IPS DF 4.7 (cell line): ENCODE results near the gene PSMB11.
A peak's percentile ranks its signal among the peaks of the same experiment; 100 is the strongest.
"Not testable (repeated sequence)": the region's sequence is repeated elsewhere in the genome, so short reads cannot be mapped to it uniquely, and the experiment has no call there.

ENCODE experiments used
- DNase-seq: peaks from one replicate; pipeline ENCODE4 v3.0.0-alpha.2; 2013; ENCODE audit warnings: low spot score; ENCODE audit errors: extremely low read depth

PSMB11 gene

DNA sequence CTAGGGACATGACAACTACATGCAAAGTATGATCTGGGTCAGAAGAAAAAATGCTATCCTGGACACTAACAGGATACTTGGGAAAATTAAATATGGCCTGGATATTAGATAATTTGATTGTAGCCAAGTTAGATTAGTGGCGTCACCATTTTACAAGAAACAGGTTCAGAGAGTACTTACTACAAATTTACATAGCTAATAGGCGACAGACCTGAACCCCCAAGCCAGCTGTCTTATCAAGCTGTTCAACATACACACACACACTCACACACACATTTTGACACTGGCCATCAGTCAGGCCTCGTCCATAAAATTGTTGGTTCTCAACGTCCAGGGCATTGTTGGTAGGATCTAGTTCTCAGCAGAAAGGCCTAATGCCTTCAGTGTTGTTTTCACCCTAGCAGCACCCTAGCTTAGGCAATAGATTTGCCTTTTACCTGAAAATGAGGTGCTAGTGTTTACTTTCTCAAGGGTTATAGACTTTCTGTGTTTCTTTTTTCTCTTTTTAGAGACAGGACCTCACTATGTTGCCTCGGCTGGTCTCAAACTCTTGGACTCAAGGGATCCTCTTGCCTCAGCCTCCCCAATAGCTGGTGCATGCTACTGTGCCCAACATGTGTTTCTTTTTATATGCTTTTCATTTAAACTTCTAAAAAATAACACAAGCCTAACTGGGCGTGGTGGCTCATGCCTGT, 28.8 kb upstream of the PSMB11 start:
- DNase-seq = no peak

DNA sequence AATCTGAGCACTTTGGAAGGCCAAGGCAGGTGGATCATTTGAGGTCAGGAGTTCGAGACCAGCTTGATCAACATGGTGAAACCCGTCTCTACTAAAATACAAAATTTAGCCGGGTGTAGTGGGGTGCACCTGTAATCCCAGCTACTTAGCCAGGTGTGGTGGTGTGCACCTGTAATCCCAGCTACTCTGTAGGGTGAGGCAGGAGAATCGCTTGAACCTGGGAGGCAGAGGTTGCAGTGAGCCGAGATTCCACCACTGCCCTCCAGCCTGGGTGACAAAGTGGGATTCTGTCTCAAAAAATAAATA, 28.3 kb upstream of the PSMB11 start:
- not testable (repeated sequence) for DNase-seq

DNA sequence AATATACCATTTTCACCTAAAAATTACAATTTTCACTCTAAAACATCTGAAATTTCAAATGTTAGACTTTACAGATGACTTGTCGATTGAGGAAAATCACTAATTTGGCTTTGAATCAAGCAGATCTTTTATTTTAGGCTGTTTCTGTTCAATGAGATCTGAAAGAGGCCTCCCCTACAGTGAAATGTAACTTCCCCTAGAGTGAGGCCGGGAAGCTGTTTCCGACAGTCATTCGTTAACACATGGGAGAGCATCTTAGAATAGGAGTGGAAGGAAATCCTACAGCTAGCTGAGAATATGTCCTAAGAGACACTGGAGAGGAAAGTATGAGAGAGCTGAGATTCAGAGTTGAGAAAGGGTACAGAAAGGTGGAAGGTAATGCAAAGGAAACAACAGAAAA, 26.4 kb upstream of the PSMB11 start:
- no peak for DNase-seq

DNA sequence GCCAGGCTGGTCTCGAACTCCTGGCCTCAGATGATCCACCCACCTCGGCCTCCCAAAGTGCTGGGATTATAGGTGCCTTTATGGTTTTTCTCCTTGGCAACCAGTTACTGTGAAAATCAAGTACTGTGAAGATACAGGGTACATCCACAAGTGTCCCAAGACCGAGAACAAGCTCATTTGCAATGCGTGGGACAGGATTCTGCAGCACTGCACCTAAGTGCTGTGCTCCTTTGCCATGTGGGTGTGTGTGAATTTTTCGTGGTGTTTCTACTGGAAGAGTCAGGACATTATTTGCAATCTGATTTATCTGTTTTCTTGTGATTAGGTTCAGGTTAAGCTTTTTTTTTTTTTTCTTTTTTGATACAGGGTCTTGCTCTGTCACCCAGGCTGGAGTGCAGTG, 24.9 kb upstream of the PSMB11 start:
- no peak for DNase-seq

DNA sequence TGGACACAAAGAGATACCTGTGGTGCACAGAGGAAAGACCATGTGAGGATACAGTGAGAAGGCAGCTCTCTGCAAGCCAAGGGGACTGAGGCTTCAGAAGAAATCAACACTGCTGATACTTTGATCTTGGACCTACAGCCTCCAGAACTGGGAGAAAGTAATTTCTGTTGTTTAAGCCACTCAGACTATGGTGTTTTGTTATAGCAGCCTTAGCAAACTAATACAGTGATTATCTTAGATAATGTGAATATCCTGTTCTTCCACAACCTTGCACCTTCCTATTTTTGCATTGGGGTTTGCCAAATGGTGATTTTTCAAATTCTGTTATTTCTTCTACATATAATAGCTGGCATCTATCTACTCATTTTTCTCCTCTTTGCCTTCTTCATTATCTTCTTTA, 23.9 kb upstream of the PSMB11 start:
- DNase-seq = no peak

DNA sequence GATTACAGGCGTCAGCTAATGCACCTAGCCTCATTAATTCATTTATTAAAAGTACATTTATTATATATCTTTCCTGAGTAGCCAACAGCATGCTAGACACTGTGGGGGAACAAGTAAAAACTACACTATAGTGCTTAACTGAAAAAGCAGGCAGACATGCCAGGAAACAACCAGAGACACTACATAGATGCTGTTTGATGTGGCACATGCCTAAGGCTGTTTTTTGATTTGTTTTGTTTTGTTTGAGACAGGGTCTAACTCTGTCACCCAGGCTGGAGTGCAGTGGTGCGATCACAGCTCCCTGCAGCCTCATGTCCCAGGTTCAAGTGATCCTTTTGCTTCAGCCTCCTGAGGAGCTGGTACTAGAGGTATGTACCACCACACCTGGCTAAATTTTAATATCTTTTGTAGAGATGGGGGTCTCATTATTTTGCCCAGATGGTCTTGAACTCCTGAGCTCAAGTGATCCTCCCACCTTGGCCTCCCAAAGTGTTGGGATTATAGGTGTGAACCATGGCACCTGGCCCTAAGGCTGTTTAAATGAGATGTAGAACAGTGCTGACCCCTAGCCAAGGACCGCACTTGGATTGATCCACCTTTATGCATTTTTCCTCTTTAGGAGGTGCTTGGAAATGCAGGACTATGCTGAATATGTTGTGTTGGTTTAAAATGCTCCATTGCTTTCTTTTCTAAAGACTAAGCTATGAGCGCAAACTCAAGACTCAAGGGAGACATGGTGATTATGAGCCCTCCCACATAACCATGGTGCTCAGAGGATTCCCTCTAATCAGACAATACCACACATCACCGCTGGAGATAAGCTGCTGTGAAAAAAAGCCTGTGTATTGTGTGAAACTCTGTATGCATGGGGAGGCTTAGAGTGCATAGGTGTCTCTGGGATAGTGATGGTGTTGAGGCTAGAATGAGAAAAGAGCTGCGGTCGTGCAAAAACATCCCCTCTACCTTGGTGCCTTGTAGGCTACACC, 21.6 kb upstream of the PSMB11 start:
- no peak for DNase-seq

DNA sequence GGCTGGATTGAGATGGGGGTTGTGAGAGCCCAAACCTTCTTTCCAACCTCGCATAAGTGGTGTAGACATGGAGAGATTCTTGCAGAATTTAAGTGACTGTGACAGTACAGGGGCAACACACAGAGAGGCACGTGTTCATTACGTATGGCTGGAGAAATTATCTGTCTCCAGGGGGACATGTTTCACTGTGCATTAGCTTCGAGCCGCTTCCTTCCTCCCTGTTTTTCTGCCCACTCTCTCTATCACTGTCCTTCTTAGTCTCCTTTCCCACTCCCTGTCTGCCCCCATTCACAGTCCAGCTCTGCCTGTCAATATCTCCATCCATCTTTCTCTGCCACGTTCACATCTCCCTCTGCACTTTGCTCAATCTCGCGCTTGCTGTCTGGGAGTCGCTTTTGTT, 20.6 kb upstream of the PSMB11 start:
- DNase-seq = no peak

DNA sequence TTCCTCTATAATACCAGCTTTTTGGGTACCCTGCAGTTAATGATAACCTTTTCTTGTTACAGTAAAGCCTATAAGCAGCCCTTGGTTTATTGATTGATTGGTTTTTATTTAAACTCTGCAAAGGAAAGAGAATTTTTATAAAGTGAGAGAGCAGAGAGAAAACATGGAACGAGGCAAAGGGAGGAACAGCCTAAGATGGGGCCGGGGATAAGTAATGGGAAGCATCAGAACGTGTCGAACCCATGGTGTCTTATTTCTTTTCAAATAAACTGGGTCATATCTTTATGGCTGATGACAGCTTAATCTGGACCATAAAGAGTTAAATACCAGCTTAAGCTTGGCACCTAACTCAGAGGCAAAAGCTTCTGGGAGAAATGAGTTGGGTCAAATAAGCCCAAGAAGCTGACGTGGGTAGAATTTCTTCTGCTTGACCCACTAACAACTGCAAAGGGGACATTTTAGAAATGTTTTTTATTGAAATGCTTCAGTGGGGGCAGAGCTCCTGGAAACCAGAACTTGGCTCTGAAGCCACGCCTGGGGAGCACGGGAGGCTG, 20.0 kb upstream of the PSMB11 start:
- no peak for DNase-seq

DNA sequence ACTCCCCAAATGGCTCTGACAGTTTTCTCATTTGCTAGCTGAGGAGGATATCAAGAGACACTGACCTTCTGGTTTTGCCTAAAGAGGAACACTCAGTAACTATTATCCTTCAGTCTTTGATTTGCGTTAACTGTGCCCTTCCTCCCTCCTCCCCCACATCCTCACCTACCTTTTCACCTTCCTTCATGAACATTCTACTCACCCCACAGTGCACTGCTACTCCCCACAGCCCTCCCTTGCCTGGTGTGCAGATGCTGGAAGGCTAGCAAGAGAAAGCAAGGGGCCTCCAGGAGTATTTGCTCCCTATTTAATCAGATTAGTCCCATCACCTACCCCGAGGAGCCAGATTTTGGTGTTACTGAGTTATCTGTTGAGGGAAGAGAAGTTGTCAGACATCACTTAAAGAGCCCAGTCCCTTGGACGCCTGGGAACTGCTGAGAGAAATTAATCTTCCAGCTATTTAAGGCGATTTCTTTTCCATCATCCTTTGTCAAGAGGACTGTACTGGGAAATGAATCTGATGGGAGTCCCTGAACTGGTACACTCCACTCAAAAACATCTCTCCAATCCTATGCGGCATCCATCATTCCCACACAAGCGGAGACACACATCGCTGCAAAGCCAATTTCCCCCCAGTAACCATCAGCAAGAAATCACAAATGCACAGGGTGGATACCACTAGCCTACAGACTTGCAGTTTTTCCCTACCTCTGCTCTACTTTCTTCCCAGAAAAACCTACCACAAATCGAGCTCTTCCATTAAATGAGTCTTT, 18.8 kb upstream of the PSMB11 start:
- DNase-seq = no peak

DNA sequence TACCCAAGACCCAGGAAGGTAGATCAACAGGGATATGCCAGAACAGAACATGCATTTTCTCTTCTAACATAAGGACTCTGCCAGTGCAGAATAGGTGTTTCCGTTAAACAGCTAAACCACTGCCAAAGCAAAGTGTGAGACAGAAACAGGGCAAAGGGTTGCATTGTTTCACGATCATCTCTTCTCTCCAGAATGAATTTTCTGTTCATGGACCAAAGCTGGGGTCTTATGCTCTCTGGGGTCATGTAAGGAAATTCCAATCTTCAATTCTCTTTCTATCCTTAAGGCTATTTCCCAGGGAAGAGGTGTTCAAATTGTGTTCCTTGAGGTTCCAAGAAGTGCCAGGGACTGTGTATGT, 18.2 kb upstream of the PSMB11 start:
- DNase-seq = no peak

DNA sequence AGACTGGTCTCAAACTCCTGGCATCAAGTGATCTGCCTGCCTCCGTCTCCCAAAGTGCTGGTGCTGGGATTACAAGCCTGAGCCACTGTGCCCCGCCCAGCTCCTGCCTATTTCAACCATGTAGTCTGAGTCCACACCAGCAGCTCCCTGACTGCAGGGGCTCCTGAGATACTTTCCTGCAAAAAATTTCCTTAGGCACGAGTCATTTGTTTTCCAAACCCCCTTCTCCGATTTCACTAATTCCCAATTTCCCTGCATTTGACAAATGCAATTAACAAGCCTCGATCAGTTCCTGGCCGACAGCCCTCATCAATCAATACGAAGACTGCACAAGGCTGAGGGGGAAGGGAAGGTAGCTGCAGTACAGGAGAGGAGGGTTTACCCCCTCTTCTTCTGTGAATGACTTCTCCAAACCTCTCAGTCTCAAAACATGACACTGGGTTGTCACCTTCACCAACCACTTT, 17.4 kb upstream of the PSMB11 start:
- no peak for DNase-seq

DNA sequence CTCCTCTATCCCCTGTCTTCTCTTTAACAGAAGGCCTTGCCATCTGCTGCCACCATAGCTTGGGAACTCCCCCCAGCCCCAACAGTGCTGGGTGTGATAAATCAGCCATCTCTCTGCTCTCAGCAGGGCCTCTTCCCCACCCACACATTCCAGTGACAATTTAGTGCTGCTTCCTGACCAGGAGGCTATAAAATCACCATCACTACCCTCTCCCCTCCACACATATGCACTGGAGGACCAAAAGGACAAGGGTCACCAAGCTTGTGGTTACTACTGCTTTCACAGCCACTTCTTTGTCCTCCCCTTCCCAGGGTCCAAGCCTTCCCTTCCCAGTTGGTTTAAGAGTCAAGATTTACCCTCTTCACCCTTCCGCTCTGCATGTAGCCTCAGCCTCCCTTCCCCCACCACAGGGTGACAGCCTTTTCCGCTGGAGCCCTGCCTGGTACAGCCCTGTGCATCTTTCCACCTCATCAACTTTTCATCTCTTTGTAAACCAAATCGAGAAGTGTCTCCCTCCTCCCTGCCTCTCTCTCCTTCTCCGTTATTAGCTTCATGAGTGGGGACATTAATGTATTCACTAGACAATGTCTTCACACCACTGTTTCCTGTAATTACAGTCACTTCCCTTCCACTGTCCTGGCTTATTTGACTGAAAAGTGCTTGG, 16.7 kb upstream of the PSMB11 start:
- no peak for DNase-seq

DNA sequence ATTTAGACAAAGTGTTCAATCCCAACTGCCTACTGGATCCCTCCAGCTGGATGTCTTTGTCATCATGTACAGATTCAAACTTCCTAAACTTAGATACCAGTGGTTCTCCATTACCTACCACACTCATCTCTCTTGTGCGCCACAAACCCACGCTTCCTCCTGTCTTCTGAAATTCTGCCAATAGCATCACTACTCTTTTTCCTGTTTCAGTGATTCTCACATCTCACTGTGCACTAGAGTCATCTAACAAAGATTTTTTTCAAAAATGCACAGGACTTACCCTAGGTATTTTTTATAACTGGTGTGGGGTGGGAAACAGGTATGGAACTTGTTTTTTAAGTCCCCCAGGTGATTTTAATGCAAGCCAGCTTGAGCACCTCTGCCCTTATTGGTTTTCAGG, 13.2 kb upstream of the PSMB11 start:
- DNase-seq = no peak

DNA sequence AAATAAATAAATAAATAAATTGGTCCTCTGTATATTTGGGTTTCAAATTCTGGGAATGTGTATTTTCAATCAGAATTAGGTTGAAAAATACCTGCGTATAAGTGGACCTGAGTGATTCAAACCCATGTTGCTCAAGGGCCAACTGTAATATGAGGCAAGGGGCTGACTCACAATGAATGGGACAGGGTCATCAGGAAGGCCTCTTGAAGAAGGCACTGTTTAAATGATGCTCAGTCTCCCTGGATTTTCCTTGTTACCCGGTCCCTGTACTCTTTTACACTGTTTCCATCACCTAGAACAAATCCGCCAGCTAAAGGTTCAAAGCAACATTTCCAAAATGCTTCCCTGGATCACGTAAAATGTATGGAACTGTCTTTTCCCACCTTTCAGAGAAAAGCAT, 11.1 kb upstream of the PSMB11 start:
- no peak for DNase-seq

DNA sequence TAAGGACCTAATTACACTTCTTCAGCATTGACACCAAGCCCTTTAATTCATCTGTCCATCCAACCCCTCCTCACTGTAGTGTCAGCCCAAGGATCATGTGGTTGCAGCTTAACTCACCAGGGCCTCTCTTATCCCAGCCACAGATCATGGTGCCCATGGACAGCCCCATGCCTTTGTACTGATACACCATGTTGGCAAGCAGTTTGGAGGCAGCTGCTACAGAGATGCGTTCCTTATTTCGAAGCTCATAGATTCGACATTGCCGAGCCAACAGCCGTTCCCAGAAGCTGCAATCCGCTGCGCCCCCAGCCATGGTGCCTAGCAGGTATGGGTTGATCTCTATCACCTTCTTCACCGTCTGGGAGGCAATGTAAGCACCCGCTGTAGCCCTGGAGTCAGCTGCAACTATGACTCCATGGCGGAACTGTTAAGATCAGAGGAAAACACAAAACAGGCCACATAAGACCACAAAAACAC, 8.7 kb upstream of the PSMB11 start:
- DNase-seq = no peak

DNA sequence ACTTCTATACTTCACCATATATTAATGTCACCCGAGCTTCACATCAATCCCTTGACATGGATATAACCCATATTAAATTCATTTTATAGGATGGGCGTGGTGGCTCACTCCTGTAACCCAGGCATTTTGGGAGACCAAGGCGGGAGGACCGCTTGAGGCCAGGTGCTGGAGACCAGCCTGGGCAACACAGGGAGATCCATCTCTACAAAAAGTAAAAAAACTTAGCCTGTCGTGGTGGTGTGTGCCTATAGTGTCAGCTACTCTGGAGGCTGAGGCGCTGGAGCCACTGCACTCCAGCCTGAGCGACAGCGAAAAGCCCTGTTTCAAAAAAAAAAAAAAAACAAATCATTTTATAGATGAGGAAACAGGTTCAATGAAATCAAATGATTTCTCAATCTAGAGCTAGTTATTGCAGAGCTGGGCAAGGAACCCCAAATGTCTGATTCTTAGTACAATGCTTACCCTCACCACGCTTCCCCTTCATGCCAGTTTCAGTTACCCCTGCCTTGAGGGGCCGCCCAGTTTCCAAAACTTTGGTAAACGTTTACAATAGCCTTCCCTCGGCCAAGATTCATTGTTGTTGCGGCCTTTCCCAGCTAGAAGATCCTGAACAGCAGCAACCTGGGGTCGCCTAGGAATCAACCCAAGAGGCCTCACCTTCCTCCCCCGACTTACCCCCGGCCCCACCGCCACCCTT, 8.1 kb upstream of the PSMB11 start:
- no peak for DNase-seq

DNA sequence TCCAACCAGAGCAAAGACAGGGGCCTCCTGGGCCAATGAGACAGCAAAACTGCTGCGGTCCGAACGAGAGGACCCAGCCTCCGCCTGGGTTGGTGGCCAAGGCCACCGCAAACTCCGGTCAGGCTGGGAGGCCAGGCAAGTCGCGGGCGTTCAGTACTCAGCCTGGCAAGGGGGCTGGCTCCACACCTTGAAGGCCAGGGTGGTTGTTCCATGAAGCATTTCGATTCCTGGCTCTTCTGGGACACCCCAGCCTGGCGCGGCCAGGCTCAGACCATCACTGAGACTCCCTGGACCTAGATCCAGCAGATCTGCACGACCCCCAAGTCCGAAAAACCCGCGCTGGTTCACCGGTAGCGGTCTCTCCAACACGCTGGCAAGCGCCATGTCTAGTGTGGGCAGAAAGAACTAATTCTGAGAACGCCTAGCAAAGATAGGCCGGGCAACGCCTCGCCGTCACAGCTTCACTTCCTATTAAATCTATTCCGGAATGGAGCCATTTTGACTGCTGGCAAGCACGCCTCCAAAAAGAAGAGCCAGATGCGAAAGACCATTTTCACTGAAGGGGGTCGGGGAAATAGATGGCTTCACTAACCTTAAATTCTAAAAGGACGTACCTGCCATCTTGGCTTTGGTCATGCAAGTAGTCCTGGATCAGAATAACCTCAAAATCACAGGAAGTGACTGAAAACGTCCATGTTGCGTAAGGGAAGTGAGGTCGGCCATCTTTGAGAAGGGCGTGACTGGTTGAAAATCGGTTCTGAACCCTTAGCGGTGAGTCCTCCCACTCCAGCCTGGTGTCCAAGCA, 7.3 kb upstream of the PSMB11 start, which contains the start of gene PSMB5:
TSS of gene PSMB5 (minus strand) at position 403 of the 805 bp plus-strand sequence. CDS start at position 384, 19 bp downstream.
- peak; percentile 96 for DNase-seq

DNA sequence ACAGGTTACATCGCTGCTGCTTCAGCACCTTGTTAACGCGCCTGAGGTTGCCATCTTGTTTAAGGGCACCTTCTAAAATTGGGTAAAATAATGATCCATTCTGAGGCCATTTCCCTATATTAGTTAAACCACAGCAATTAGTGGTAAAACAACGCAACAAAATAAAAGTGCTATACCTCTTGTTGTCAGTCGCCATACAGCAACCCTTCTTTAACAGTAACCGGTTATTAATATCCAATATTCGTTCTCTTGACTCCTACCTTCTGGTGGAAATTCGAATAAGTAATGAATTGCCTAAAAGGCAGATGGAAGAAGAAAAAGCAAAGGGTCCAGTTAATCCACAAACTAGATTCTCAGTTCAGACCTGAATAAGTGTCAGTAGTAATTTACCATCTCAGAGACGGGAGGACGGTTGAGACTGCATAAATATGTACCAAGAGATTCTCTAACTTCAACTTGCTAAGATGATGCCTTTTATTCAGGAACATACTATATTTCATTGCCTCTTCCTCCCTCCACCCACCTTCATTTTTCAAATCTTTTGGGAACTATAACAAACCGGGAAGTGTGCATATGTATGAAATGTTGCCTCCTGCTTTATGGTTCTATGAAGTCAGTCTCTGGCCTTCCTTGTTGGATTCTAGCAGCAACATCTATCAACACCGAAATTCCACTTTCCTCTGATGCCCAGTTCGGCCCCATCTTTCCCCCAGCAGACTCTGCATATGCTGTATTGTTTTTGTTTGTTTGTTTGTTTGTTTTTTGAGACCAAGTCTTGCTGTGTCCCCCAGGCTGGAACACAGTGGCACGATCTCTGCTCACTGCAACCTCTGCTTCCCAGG, 6.5 kb upstream of the PSMB11 start:
- DNase-seq = no peak

DNA sequence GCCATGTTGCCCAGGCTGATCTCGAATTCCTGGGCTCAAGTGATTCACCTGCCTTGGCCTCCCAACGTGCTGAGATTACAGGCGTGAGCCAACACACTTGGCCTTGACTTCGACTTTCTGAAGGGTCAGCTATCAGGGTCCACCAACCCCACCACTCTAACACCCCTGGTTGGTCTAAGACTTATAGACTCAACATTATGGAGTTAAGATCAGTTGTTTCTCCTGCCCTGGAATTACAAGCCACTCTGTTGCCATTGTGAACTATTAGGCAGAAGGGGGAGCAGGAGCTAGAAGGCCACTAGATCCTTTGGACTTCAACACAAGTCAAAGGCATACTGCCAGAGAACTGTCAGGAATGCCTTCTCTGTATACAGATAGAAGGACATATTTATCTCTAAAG, 1.9 kb upstream of the PSMB11 start:
- no peak for DNase-seq
